ENCODE measurements around the gene TH.

DNA sequence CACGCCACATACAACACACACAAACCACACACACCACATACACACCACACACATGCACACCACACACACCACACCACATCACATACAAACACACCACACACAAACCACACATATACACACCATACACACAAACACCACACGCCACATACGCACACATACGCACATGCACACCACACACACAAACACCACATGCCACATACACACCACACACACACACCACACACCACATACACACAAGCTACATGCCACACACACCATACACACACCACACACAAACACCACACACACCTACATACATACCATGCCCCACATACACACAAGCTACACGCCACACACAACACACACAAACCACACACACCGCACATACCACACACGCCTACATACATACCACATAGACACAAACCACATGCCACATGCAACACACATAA is 15.7 kb upstream of the TH start:
- TF ChIP-seq, protein P1, sequence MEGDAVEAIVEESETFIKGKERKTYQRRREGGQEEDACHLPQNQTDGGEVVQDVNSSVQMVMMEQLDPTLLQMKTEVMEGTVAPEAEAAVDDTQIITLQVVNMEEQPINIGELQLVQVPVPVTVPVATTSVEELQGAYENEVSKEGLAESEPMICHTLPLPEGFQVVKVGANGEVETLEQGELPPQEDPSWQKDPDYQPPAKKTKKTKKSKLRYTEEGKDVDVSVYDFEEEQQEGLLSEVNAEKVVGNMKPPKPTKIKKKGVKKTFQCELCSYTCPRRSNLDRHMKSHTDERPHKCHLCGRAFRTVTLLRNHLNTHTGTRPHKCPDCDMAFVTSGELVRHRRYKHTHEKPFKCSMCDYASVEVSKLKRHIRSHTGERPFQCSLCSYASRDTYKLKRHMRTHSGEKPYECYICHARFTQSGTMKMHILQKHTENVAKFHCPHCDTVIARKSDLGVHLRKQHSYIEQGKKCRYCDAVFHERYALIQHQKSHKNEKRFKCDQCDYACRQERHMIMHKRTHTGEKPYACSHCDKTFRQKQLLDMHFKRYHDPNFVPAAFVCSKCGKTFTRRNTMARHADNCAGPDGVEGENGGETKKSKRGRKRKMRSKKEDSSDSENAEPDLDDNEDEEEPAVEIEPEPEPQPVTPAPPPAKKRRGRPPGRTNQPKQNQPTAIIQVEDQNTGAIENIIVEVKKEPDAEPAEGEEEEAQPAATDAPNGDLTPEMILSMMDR (IDR thresholded peaks at IDR 0.05; ENCODE audit: poor library complexity, severe bottlenecking), result no peak
- TF ChIP-seq POLR2AphosphoS5 (IDR thresholded peaks at IDR 0.05) (no peak), SMC3 (conservative IDR thresholded peaks at IDR 0.05; ENCODE audit: poor library complexity) (no peak), TAF1 (IDR thresholded peaks at IDR 0.05; ENCODE audit: low read depth) (no peak), EP300 (conservative IDR thresholded peaks at IDR 0.05; ENCODE audit: poor library complexity, severe bottlenecking) (no peak), EZH2 (IDR thresholded peaks at IDR 0.05; ENCODE audit: borderline replicate concordance, insufficient read depth, low read length, poor library complexity, severe bottlenecking) (no peak), MXI1 (conservative IDR thresholded peaks at IDR 0.05; ENCODE audit: poor library complexity, severe bottlenecking) (no peak)
- TF ChIP-seq, protein P2, sequence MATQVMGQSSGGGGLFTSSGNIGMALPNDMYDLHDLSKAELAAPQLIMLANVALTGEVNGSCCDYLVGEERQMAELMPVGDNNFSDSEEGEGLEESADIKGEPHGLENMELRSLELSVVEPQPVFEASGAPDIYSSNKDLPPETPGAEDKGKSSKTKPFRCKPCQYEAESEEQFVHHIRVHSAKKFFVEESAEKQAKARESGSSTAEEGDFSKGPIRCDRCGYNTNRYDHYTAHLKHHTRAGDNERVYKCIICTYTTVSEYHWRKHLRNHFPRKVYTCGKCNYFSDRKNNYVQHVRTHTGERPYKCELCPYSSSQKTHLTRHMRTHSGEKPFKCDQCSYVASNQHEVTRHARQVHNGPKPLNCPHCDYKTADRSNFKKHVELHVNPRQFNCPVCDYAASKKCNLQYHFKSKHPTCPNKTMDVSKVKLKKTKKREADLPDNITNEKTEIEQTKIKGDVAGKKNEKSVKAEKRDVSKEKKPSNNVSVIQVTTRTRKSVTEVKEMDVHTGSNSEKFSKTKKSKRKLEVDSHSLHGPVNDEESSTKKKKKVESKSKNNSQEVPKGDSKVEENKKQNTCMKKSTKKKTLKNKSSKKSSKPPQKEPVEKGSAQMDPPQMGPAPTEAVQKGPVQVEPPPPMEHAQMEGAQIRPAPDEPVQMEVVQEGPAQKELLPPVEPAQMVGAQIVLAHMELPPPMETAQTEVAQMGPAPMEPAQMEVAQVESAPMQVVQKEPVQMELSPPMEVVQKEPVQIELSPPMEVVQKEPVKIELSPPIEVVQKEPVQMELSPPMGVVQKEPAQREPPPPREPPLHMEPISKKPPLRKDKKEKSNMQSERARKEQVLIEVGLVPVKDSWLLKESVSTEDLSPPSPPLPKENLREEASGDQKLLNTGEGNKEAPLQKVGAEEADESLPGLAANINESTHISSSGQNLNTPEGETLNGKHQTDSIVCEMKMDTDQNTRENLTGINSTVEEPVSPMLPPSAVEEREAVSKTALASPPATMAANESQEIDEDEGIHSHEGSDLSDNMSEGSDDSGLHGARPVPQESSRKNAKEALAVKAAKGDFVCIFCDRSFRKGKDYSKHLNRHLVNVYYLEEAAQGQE (IDR thresholded peaks at IDR 0.05; ENCODE audit: borderline replicate concordance), result no peak
